ENCODE results near the gene RBMS3.

The RBMS3 gene

GRCh38 chr3:29852767-29853166, 571.9 kb downstream of the RBMS3 start:
- DNase-seq = no peak

DNA sequence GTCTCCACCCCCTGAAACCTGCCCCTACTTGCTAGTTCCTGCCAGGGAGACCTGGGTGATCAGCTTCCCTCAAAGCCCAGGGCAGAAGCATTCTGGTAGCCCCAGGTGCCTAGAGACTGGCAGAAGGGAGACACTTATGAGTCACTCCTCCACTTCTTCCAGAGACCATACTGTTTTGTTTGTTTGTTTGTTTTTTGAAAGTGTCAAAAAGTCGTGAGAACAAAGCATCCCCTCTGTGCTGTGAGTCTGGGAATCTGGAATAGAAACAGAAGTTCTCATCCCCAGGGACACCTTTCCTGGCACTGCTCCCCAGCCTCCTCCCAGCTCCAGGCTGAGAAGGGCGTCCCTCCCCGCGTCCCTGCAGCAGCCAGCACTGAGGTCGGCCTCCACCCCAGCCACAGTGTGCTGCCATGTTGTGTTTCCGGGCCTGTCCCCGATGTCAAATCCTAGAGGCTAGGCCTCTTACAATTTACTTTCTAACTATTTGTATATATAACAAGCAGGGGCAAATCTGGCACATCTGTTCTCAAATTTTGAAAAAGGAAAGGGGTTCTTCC, 573.0 kb downstream of the RBMS3 start:
- DNase-seq = no peak

DNA sequence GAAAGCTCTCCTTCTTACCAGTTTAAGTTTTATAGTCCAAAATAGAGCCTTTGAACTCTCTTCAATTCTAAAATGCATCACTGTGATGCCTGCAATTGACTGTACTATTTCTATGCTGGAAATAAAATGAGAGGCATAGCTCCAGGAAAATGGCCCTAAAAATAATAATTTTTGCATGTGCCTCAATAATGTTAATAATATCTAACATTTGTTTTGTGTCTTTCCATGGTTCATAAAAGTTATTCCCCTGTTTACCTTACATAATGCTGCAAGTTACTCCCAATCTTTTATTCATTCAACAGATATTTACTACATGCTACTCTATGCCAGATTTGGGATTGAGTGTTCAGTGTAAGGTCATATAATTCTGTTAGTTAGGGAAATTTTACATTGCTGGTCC, 574.0 kb downstream of the RBMS3 start:
- DNase-seq = no peak

DNA sequence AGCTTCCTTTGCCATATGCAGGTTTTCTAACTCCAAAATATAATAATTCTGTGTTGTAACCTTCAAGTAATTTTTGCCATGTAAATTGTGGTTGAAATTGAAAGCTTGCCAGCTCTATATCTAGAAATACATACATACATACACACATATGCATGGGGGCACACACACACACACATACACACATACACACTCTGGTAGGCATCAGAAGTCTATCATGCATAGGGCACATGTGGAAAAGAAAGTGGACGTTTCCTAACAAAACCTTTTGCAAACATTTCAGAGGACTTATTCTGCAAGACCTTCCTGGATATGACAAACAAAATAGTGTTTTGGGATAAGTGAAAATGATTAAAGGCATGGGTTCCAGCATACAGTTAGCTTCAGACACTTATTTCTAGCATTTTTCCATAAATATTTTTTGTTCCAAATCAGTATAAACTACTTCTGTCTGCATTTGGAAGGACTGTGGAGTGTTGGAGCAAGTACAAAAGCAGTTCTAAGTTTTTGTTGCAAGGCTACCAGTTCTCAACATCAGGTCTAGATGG, 578.9 kb downstream of the RBMS3 start:
- DNase-seq = no peak

DNA sequence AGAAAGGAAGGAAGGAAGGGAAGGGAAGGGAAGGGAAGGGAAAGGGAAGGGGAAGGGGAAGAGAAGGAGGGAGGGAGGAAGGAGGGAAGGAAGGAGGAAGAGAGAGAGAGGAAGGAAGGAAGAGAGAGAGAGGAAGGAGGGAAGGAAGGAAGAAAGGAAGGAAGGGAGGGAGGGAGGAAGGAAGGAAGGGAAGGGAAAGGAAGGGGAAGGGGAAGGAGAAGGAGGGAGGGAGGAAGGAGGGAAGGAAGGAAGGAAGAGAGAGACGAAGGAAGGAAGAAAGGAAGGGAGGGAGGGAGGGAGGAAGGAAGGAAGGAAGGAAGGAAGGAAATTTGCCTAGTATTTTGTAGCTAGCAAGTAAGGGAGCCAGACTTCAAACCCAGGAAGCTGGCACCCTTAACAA, 583.9 kb downstream of the RBMS3 start:
- no peak for DNase-seq

GRCh38 chr3:29868543-29869101, 587.8 kb downstream of the RBMS3 start:
- no peak for DNase-seq

GRCh38 chr3:29870136-29870535, 589.3 kb downstream of the RBMS3 start:
- DNase-seq = no peak

DNA sequence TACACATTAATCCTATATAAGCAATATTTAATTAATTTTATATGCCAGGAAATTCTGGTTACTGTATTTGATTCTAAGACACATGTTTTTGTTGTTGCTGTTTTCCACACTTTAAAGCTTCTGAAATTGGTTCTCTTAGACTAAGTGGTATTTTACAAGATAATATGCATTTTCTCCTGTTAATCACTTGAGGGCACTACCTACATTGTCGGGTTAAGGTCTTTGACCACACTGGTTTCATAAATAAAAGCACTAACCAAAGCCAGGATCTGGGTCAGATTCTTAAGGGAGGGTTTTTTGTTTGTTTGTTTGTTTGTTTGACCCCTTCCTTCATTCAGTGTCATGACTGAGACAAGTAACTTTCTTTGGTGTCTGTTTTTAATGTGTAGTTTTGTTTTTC, 590.2 kb downstream of the RBMS3 start:
- DNase-seq = no peak

DNA sequence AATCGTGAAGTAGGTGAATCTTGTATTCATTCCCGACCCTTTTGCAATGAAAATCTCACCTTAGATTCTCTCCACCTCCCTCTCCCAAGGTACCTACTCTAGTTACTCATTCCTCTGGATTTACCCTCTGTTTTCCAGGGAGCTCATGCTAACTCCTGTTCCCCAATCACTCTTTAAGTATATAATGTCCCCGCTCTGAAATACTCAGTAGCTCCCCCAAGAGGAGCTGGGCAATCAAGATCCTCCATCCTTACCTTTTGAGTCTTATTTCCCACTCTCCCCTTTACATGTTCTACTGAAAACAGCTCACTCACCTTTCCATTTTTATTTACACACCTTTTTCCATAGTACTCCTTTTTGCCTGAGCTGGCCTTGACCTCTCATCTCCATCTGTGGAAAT, 599.9 kb downstream of the RBMS3 start:
- no peak for DNase-seq

DNA sequence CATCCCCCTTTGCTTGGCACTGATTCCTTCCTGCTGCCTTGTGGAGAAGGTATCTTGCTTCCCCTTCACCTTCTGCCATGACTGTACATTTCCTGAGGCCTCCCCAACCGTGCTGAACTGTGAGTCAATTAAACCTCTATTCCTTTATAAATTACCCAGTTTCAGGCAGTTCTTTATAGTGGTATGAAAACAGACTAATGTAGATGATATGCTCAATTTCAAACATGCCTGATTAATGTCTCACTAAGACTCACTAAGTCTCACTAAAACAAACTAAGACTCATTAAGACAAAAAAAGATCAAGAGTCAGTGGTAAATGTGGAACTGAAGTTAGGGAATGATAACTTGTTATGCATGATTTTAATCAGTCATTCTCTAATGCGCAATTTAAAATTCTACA, 606.6 kb downstream of the RBMS3 start:
- DNase-seq = no peak

- no peak for DNase-seq
Measured at GRCh38 chr3:29889215-29889614, 608.3 kb downstream of the RBMS3 start.

DNA sequence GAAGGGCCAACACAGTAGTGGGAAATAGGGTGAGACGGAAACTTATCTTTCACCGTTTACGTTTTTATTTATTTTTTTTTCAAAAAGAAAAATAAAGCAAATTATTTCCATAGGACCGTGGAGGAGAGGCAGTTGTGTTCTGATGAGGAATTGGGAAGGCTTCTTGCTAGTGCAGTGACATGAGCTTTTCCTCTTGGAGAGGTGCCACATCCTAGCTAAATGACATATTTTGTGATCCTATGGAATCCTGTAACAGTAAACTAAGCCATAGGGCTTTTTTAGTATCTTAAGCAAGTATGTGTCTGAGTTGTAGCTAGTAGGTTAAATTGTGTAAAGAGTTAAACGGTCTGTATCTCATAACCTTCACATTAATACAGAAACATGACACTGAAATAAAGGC, 609.9 kb downstream of the RBMS3 start:
- DNase-seq = no peak

GRCh38 chr3:29892976-29893554, 612.2 kb downstream of the RBMS3 start:
- DNase-seq = no peak

DNA sequence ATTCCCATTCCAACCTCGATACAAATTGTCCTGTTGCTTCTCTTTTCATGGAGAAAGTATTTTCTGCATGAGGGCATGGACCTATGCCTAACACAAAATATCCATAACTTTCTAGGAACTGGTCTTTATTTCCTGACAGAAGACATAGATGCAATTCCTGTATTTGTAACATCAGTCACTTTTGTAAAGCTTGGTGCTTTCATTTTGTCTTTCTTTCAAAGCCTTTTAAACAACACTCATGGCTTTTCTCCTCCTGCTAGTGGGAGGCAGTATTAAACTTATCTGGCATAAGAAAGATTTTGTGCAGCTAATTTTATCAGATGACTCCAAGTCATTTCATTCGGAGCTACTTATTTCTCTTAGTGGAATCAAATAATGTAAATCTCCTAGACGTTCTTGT, 616.0 kb downstream of the RBMS3 start:
- no peak for DNase-seq

- DNase-seq = no peak
Measured at GRCh38 chr3:29898171-29898965, 617.5 kb downstream of the RBMS3 start.

DNA sequence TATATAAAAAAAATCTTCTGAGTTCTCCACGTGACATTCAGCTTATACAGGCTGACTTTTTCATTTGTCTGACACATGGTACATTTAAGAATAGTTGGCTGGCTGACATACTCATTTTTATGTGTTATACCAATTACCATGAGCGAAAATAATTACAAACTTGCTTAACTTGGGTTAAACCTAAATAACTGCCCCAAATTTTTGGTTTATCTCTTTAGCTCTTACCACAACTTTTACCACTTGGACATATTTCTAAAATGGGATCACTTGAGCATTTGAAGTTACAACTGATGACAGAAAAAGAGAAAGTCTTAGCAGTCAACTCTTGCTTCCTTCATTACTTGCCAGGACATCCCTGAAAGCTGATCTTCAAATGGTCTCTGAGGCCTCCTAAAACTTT, 618.1 kb downstream of the RBMS3 start:
- DNase-seq = no peak

GRCh38 chr3:29901097-29901496, 620.2 kb downstream of the RBMS3 start:
- no peak for DNase-seq

DNA sequence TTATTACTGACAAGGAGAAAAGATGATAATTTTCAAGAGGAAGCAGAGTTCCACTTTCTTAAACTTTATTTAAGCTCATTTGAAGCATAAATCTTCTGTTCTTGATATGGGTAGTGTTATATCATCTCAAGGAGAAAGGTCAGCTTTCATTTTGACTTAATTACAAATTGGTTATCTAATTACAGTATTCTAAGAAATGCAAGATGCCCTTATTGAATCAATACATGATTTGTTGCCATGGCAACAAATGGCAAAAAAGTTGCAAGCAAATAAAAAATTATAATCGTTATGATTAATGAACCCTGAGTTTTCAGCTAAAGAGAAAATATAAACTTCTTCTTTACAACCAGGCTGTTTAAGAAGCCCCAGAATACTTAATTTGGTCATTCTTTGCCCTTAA, 622.7 kb downstream of the RBMS3 start:
- no peak for DNase-seq

DNA sequence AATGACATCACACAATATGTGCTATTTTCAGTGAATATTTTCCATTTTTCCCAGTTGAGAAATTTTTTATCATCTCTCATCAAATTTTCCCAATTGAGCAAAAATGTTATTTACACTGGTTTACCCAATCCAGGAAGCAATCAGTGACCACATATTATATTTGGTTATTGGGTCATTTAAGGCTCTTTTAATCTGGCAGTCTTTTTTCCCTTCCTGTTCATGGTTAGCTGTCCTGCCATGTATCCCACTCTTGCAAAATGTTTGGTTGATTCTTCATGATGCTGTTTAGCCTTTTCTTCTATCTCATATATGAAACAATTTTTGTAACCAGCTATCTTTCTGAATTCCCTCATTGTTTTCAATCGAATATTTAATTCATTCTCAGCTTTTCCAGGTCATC, 626.0 kb downstream of the RBMS3 start:
- no peak for DNase-seq

GRCh38 chr3:29912600-29913288, 631.9 kb downstream of the RBMS3 start:
- DNase-seq = no peak

DNA sequence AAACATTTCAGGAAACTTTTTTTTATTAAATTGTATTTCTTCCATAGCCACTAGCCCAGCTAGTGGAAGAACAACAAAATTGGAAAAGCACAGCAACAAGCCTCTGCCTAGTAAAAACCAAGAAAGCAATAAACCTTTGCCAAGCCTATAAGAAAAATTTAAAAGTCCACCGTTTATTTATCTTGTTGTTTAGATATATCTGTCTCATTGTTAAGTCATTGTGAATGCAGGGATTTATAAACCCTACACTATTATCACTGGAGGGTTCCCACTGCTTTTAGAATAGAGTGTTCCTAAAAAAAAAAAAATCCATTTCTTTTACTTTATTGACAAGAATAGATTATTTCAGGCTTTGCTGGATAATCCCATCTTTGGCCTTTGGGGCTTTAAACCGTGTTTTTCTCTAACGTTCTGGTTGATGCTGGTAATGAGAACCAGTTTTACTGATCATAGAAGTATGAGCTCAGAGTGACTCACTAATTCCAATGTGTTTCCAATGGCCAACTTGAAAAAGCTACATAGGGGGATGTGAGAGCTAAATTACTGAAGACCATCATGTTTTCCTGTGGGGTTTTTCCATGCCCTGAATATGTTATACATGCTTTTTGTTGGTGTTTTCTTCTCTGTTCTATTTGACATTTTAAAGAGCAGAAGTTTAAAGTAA, 634.1 kb downstream of the RBMS3 start:
- DNase-seq = no peak

DNA sequence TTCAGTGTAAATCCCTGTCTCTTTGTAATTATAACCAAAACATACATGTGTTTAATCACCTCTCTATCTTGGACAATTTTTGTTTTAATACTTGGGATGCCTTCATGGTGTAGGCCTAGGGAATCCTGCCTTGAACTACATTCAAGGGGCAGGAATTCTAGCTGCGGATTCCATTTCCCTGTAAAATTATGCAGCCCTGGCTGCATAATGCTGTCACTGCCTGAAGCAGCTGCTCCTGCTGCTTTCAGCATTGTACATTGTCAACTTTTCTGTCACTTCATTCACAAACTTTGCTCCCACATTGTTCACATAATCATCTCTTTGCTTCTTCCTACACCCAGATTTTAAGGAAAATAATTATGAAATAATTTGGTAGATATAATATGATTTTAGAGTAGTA, 638.7 kb downstream of the RBMS3 start:
- DNase-seq = no peak

All from NCI-H1092 (cell line).